Ovary (tissue), 3 donors: Measurements from ENCODE around the gene SPDEF.

Experiments used
- POLR2A ChIP-seq: fragments of 450-650 bp; IDR thresholded peaks from one replicate; pipeline ENCODE4 v1.6.1; 2017; ENCODE audit warnings: antibody characterized with exemption, mild to moderate bottlenecking, moderate library complexity
- TF ChIP-seq, protein P1 (sequence below), 3 donors: fragments of 450-650 bp in 2 of 3; fragments of 200-600 bp in 1 of 3; IDR thresholded peaks; one replicate each; pipeline versions ENCODE4 v1.5.1 to v1.8.0; 2016 to 2022; ENCODE audit warnings: antibody characterized with exemption in 3 of 3, mild to moderate bottlenecking in 1 of 3
- donor health status: DM: no; HTN: no; CAD: no.

DNA sequence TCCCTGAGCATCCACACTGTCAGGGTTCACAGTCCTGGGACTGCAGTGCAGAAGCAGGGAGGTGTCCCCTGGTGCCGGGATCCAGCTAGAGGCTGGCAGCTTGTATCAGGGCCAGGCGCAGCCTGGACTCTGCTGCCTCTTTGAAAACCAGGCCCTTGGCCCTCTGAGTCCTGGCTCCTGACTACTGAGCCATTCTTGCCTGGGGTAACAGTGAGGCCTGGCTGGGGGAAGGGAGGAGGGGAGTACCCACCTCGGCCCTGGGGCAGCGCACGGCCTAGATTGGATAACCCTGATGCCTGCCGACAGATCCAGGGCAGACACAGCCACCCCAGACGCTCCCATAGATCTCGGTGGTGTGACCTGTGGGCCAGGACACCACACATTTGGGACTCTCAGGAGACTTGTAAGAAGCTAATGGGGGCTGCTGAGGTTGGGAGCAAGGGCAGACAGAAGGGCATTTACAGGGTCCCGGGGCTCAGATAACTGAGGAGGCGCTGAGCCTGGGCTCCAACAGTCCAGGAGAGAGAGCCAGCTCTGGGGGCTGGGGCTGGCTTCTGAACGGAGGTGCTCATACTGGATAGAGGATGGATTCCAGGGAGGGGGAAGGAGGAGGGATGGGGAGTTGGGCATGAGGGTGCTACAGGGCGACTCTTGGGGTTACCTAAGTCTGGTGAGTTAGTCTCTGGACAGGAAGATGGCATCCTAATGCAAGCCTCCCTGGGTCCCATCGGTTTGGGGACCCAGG, 30.5 kb downstream of the SPDEF start:
- TF ChIP-seq, protein P1, sequence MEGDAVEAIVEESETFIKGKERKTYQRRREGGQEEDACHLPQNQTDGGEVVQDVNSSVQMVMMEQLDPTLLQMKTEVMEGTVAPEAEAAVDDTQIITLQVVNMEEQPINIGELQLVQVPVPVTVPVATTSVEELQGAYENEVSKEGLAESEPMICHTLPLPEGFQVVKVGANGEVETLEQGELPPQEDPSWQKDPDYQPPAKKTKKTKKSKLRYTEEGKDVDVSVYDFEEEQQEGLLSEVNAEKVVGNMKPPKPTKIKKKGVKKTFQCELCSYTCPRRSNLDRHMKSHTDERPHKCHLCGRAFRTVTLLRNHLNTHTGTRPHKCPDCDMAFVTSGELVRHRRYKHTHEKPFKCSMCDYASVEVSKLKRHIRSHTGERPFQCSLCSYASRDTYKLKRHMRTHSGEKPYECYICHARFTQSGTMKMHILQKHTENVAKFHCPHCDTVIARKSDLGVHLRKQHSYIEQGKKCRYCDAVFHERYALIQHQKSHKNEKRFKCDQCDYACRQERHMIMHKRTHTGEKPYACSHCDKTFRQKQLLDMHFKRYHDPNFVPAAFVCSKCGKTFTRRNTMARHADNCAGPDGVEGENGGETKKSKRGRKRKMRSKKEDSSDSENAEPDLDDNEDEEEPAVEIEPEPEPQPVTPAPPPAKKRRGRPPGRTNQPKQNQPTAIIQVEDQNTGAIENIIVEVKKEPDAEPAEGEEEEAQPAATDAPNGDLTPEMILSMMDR (IDR thresholded peaks at IDR 0.05) = no peak
- TF ChIP-seq POLR2A = no peak
